CD4-positive, alpha-beta memory T cell (primary cell): ENCODE data around the gene METTL1. TPM values are rescaled to one million over a fixed set of nuclear protein-coding genes. Genes with fewer than 3 reads are reported as not detected.

Experiments
- CTCF ChIA-PET: fragments of 350-600 bp; sonication (Branson Sonifier 250); formaldehyde crosslinking; loops from one replicate; lab custom pipeline; 2021; ENCODE audit warnings: inconsistent platforms; ENCODE audit not compliant: partially characterized antibody; lab: Charles Lee
- POLR2A ChIA-PET: fragments of 350-600 bp; sonication (Branson Sonifier 250); formaldehyde crosslinking; loops from one replicate; lab custom pipeline; 2021; ENCODE audit not compliant: partially characterized antibody; lab: Charles Lee
- DNase-seq, 5 donors: peaks; one replicate each; pipeline versions ENCODE4 v3.0.0 to v3.0.0-alpha.2; 2020 to 2022; ENCODE audit warnings: mixed read lengths in 1 of 5
- H3K27ac ChIP-seq: one replicate; pipeline ENCODE4 v1.7.0; 2013; ENCODE audit warnings: low read depth, low read length
- H3K27me3 ChIP-seq: 2 replicates; pipeline ENCODE4 v1.7.0; 2013; ENCODE audit warnings: mild to moderate bottlenecking, low read length, moderate library complexity; ENCODE audit not compliant: insufficient read depth
- H3K36me3 ChIP-seq: 2 replicates; pipeline ENCODE4 v1.7.0; 2013; ENCODE audit warnings: mild to moderate bottlenecking, low read length, moderate library complexity; ENCODE audit not compliant: insufficient read depth
- H3K4me1 ChIP-seq: 2 replicates; pipeline ENCODE4 v1.7.0; 2013; ENCODE audit warnings: mild to moderate bottlenecking, low read length, moderate library complexity; ENCODE audit not compliant: insufficient read depth
- H3K4me3 ChIP-seq, 2 donors: one replicate each; pipeline ENCODE4 v1.7.0; 2013; ENCODE audit warnings: low read length in 2 of 2, mild to moderate bottlenecking in 1 of 2
- H3K9me3 ChIP-seq, 2 donors: one replicate each; pipeline ENCODE4 v1.7.0; 2013; ENCODE audit warnings: low read length in 2 of 2, control low read depth in 1 of 2; ENCODE audit not compliant: control insufficient read depth in 1 of 2
- H3K27ac Mint-ChIP-seq, 7 donors: one replicate each; pipeline ENCODE4 v1.8.0; 2020 to 2021; ENCODE audit warnings: mixed read lengths in 7 of 7, mild to moderate bottlenecking in 6 of 7, inconsistent platforms in 3 of 7, moderate library complexity in 3 of 7
- H3K27me3 Mint-ChIP-seq, 2 donors: one replicate each; pipeline ENCODE4 v1.8.0; 2020 to 2021; ENCODE audit warnings: mixed read lengths in 2 of 2
- H3K36me3 Mint-ChIP-seq, 2 donors: one replicate each; pipeline ENCODE4 v1.8.0; 2020 to 2021; ENCODE audit warnings: mixed read lengths in 2 of 2, inconsistent platforms in 1 of 2, mild to moderate bottlenecking in 1 of 2
- H3K4me1 Mint-ChIP-seq, 4 donors: one replicate each; pipeline ENCODE4 v1.8.0; 2020 to 2021; ENCODE audit warnings: mixed read lengths in 4 of 4, mild to moderate bottlenecking in 1 of 4
- H3K4me3 Mint-ChIP-seq, 8 donors: one replicate each; pipeline ENCODE4 v1.8.0; 2020 to 2021; ENCODE audit warnings: mixed read lengths in 8 of 8, mild to moderate bottlenecking in 7 of 8, moderate library complexity in 6 of 8, inconsistent platforms in 3 of 8
- H3K9me3 Mint-ChIP-seq, 8 donors: one replicate each; pipeline ENCODE4 v1.8.0; 2020 to 2021; ENCODE audit warnings: mixed read lengths in 8 of 8, mild to moderate bottlenecking in 5 of 8, inconsistent platforms in 3 of 8, moderate library complexity in 1 of 8
- intact Hi-C: fragments of 100-400 bp; cut with micrococcal nuclease; formaldehyde crosslinking; loops from one replicate; pipeline ENCODE4 v1.15.1; 2023
- polyA plus RNA-seq, 2 donors: library from polyadenylated mRNA; unstranded; fragments of 300-500 nt; fragmentation: Illumina TruSeq; gene quantifications; one replicate each; pipeline ENCODE4 v1.2.3, GENCODE V29; 2021
- total RNA-seq, 2 experiments: library from RNA; stranded (reverse); gene quantifications; one replicate each; pipeline ENCODE4 v1.2.3, GENCODE V29; 2021

METTL1 gene
- total and polyA plus RNA-seq, 4 experiments from 2014 or later = 9.9 to 19.1 (median 13.6) TPM

- POLR2A ChIA-PET = interaction anchor here (0.8 to 3.6 kb wide), 6 partner anchors 13 to 87 kb away, joined by 3 to 17 read pairs (median 5); partner anchors contain the start of gene CTDSP2
- intact Hi-C loops = no loop called here
- Histone ChIP-seq H3K9me3 (no peaks in the 10 kb centered on the region), H3K27ac (no peak overlapping the region), H3K4me1 (no peaks in the 10 kb centered on the region), H3K36me3 (peaks cover under 1% of the 10 kb centered on the region), H3K4me3 (no peak overlapping the region), H3K27me3 (no peaks in the 10 kb centered on the region)
- Mint-ChIP-seq H3K27me3 (no peaks in the 10 kb centered on the region), H3K36me3 (peaks cover 7 to 22% of the 10 kb centered on the region in 2 donors), H3K4me1 (peaks cover 0 to 8% (median 5%) of the 10 kb centered on the region in 4 donors), H3K27ac (peak overlapping the region in 3 of 7 donors; percentile 15 to 72 (median 41)), H3K9me3 (peaks cover 0 to 2% (median 0%) of the 10 kb centered on the region in 8 donors), H3K4me3 (no peak overlapping the region)
- CTCF ChIA-PET = interaction anchor here (1.1 to 3.9 kb wide), 6 partner anchors 13 to 82 kb away, joined by 3 to 18 read pairs (median 4); no protein-coding TSS in a partner anchor
- no peak for DNase-seq
Measured at GRCh38 chr12:57816001-57816854, 44.3 kb upstream of the METTL1 start.

- peaks cover 0 to 2% (median 0%) of the 10 kb centered on the region in 8 donors for H3K9me3 Mint-ChIP-seq
- no peaks in the 10 kb centered on the region for H3K9me3 ChIP-seq
- peaks cover 0 to 8% (median 5%) of the 10 kb centered on the region in 4 donors for H3K4me1 Mint-ChIP-seq
- intact Hi-C loops = no loop called here
- no peaks in the 10 kb centered on the region for H3K27me3 ChIP-seq
- ChIA-PET POLR2A (interaction anchor here (1.3 to 2.3 kb wide), 3 partner anchors 27 to 88 kb away, joined by 3 to 6 read pairs (median 4); no protein-coding TSS in a partner anchor), CTCF (interaction anchor here (1.4 to 3.9 kb wide), 4 partner anchors 12 to 83 kb away, joined by 3 to 18 read pairs (median 6); no protein-coding TSS in a partner anchor)
- no peak overlapping the region for H3K4me3 ChIP-seq
- no peak overlapping the region for H3K27ac ChIP-seq
- no peaks in the 10 kb centered on the region for H3K4me1 ChIP-seq
- peaks cover 4 to 20% of the 10 kb centered on the region in 2 donors for H3K36me3 Mint-ChIP-seq
- H3K4me3 Mint-ChIP-seq = no peak overlapping the region
- H3K27me3 Mint-ChIP-seq = no peaks in the 10 kb centered on the region
- H3K27ac Mint-ChIP-seq = peak overlapping the region in 1 of 7 donors; percentile 41
- H3K36me3 ChIP-seq = no peaks in the 10 kb centered on the region
- no peak for DNase-seq
Measured at GRCh38 chr12:57815177-57816000, 43.5 kb upstream of the METTL1 start.

- Mint-ChIP-seq H3K4me3 (no peak overlapping the region), H3K27me3 (no peaks in the 10 kb centered on the region), H3K9me3 (peaks cover 0 to 2% (median 0%) of the 10 kb centered on the region in 8 donors), H3K36me3 (peaks cover 4 to 20% of the 10 kb centered on the region in 2 donors), H3K4me1 (peaks cover 0 to 8% (median 5%) of the 10 kb centered on the region in 4 donors), H3K27ac (peak overlapping the region in 1 of 7 donors; percentile 48)
- H3K27ac ChIP-seq = no peak overlapping the region
- ChIA-PET CTCF (interaction anchor here (2.1 to 2.2 kb wide), 2 partner anchors 11 to 91 kb away, joined by 7 to 14 read pairs; no protein-coding TSS in a partner anchor), POLR2A (no interaction called here)
- DNase-seq = no peak
- no peaks in the 10 kb centered on the region for H3K27me3 ChIP-seq
- H3K4me3 ChIP-seq = no peak overlapping the region
- no peaks in the 10 kb centered on the region for H3K36me3 ChIP-seq
- intact Hi-C loops = no loop called here
- no peaks in the 10 kb centered on the region for H3K4me1 ChIP-seq
- no peaks in the 10 kb centered on the region for H3K9me3 ChIP-seq
Measured at GRCh38 chr12:57813971-57814772, 42.3 kb upstream of the METTL1 start.

GRCh38 chr12:57813111-57813970 lies 41.4 kb upstream of the METTL1 start:
- Histone ChIP-seq H3K9me3 (no peaks in the 10 kb centered on the region), H3K27ac (no peak overlapping the region), H3K27me3 (no peaks in the 10 kb centered on the region), H3K36me3 (no peaks in the 10 kb centered on the region), H3K4me3 (no peak overlapping the region), H3K4me1 (no peaks in the 10 kb centered on the region)
- peaks cover 4 to 19% of the 10 kb centered on the region in 2 donors for H3K36me3 Mint-ChIP-seq
- DNase-seq = no peak
- POLR2A ChIA-PET = no interaction called here
- H3K4me3 Mint-ChIP-seq = no peak overlapping the region
- H3K27ac Mint-ChIP-seq = peak overlapping the region in 1 of 7 donors; percentile 43
- peaks cover 0 to 4% (median under 1%) of the 10 kb centered on the region in 4 donors for H3K4me1 Mint-ChIP-seq
- intact Hi-C loops = no loop called here
- no peaks in the 10 kb centered on the region for H3K27me3 Mint-ChIP-seq
- CTCF ChIA-PET = interaction anchor here (2.1 to 2.2 kb wide), 2 partner anchors 10 to 92 kb away, joined by 7 to 14 read pairs; no protein-coding TSS in a partner anchor
- peaks cover 0 to 2% (median 0%) of the 10 kb centered on the region in 8 donors for H3K9me3 Mint-ChIP-seq

GRCh38 chr12:57811028-57811755 lies 39.3 kb upstream of the METTL1 start:
- POLR2A ChIA-PET = interaction anchor here (0.6 kb wide), 1 partner anchor 52 kb away, joined by 3 read pairs; no protein-coding TSS in a partner anchor
- intact Hi-C loops = no loop called here
- H3K27ac ChIP-seq = no peak overlapping the region
- DNase-seq = no peak
- CTCF ChIA-PET = interaction anchor here (1.4 to 1.5 kb wide), 2 partner anchors 51 to 93 kb away, joined by 4 read pairs; no protein-coding TSS in a partner anchor
- peak overlapping the region in 1 of 7 donors; percentile 57 for H3K27ac Mint-ChIP-seq
- H3K27me3 ChIP-seq = no peaks in the 10 kb centered on the region
- no peaks in the 10 kb centered on the region for H3K9me3 ChIP-seq
- no peak overlapping the region for H3K4me3 Mint-ChIP-seq
- peaks cover 0 to 3% (median 0%) of the 10 kb centered on the region in 8 donors for H3K9me3 Mint-ChIP-seq
- H3K4me3 ChIP-seq = no peak overlapping the region
- H3K36me3 ChIP-seq = peaks cover 6% of the 10 kb centered on the region
- peaks cover 4 to 37% of the 10 kb centered on the region in 2 donors for H3K36me3 Mint-ChIP-seq
- H3K4me1 Mint-ChIP-seq = peaks cover 0 to 4% (median under 1%) of the 10 kb centered on the region in 4 donors
- no peaks in the 10 kb centered on the region for H3K27me3 Mint-ChIP-seq
- H3K4me1 ChIP-seq = no peaks in the 10 kb centered on the region
